Liver (tissue), 3 donors: ENCODE data around the gene ITPK1.
A peak's percentile ranks its signal among the peaks of the same experiment; 100 is the strongest.

Experiments
- TAF1 ChIP-seq: conservative IDR thresholded peaks from 2 replicates; pipeline ENCODE4 v1.6.1; 2016; ENCODE audit warnings: antibody characterized with exemption, mild to moderate bottlenecking
- TF ChIP-seq, protein P1 (sequence below): fragments of 150-350 bp; IDR thresholded peaks from 2 replicates; pipeline ENCODE4 v1.5.1; 2017; ENCODE audit warnings: improper control_type of control experiment, low read depth, low read length; ENCODE audit not compliant: missing input control
- TF ChIP-seq, protein P2 (sequence below): IDR thresholded peaks from 2 replicates; pipeline ENCODE4 v1.6.1; 2016; ENCODE audit warnings: antibody characterized with exemption
- TF ChIP-seq, protein P3 (sequence below): IDR thresholded peaks from 2 replicates; pipeline ENCODE4 v1.6.1; 2016; ENCODE audit warnings: antibody characterized with exemption, mild to moderate bottlenecking
- donor health status: healthy.
- donor health status: healthy.

DNA sequence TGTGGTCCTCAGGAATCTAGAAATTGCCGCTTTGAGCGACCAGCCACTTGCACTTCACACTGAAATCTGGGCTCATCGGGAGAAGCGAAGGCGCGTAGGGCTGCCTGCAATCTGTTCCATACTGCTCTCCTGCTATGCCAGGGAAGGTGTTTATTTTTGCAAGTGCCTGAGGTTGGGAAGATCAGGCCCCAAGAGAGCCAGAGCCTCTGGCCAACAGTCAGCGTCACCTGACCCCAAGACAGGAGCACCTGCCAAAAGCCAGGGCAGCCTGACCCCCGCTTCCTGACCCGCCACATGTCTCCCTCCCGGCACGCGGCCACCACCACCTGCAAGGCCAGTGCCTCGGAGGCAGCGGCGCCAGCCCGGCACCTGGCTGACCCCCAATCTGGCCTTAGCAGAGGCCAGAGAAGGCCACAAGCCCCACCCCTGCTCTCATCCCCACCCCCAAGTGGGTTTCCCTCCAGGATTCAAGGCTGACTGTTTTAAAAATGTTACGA lies 98.4 kb downstream of the ITPK1 start:
- TF ChIP-seq, protein P1, sequence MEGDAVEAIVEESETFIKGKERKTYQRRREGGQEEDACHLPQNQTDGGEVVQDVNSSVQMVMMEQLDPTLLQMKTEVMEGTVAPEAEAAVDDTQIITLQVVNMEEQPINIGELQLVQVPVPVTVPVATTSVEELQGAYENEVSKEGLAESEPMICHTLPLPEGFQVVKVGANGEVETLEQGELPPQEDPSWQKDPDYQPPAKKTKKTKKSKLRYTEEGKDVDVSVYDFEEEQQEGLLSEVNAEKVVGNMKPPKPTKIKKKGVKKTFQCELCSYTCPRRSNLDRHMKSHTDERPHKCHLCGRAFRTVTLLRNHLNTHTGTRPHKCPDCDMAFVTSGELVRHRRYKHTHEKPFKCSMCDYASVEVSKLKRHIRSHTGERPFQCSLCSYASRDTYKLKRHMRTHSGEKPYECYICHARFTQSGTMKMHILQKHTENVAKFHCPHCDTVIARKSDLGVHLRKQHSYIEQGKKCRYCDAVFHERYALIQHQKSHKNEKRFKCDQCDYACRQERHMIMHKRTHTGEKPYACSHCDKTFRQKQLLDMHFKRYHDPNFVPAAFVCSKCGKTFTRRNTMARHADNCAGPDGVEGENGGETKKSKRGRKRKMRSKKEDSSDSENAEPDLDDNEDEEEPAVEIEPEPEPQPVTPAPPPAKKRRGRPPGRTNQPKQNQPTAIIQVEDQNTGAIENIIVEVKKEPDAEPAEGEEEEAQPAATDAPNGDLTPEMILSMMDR: no peak
- TF ChIP-seq, protein P2, sequence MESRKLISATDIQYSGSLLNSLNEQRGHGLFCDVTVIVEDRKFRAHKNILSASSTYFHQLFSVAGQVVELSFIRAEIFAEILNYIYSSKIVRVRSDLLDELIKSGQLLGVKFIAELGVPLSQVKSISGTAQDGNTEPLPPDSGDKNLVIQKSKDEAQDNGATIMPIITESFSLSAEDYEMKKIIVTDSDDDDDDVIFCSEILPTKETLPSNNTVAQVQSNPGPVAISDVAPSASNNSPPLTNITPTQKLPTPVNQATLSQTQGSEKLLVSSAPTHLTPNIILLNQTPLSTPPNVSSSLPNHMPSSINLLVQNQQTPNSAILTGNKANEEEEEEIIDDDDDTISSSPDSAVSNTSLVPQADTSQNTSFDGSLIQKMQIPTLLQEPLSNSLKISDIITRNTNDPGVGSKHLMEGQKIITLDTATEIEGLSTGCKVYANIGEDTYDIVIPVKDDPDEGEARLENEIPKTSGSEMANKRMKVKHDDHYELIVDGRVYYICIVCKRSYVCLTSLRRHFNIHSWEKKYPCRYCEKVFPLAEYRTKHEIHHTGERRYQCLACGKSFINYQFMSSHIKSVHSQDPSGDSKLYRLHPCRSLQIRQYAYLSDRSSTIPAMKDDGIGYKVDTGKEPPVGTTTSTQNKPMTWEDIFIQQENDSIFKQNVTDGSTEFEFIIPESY: no peak
- TF ChIP-seq, protein P3, sequence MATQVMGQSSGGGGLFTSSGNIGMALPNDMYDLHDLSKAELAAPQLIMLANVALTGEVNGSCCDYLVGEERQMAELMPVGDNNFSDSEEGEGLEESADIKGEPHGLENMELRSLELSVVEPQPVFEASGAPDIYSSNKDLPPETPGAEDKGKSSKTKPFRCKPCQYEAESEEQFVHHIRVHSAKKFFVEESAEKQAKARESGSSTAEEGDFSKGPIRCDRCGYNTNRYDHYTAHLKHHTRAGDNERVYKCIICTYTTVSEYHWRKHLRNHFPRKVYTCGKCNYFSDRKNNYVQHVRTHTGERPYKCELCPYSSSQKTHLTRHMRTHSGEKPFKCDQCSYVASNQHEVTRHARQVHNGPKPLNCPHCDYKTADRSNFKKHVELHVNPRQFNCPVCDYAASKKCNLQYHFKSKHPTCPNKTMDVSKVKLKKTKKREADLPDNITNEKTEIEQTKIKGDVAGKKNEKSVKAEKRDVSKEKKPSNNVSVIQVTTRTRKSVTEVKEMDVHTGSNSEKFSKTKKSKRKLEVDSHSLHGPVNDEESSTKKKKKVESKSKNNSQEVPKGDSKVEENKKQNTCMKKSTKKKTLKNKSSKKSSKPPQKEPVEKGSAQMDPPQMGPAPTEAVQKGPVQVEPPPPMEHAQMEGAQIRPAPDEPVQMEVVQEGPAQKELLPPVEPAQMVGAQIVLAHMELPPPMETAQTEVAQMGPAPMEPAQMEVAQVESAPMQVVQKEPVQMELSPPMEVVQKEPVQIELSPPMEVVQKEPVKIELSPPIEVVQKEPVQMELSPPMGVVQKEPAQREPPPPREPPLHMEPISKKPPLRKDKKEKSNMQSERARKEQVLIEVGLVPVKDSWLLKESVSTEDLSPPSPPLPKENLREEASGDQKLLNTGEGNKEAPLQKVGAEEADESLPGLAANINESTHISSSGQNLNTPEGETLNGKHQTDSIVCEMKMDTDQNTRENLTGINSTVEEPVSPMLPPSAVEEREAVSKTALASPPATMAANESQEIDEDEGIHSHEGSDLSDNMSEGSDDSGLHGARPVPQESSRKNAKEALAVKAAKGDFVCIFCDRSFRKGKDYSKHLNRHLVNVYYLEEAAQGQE: peak; percentile 45
- no peak for TF ChIP-seq TAF1
